Parathyroid adenoma (tissue), 2 donors: Measurements from ENCODE around the gene ZFR2.

ENCODE experiments used
- H2AFZ ChIP-seq: fragments of 300-600 bp; sonication (generic); one replicate; pipeline ENCODE4 v1.7.0; 2017; ENCODE audit warnings: antibody characterized with exemption, mild to moderate bottlenecking
- H3K27ac ChIP-seq: fragments of 300-600 bp; sonication (generic); one replicate; pipeline ENCODE4 v1.7.0; 2017
- H3K27me3 ChIP-seq: fragments of 300-600 bp; sonication (generic); one replicate; pipeline ENCODE4 v1.7.0; 2017; ENCODE audit warnings: low read length; ENCODE audit not compliant: control insufficient read depth, insufficient read depth
- H3K36me3 ChIP-seq: fragments of 300-600 bp; sonication (generic); one replicate; pipeline ENCODE4 v1.7.0; 2017; ENCODE audit warnings: low read length; ENCODE audit not compliant: control insufficient read depth, insufficient read depth
- H3K4me1 ChIP-seq: fragments of 300-600 bp; sonication (generic); one replicate; pipeline ENCODE4 v1.7.0; 2017; ENCODE audit warnings: control low read depth
- H3K4me2 ChIP-seq: fragments of 300-600 bp; sonication (generic); one replicate; pipeline ENCODE4 v1.7.0; 2017; ENCODE audit warnings: low read length
- H3K4me3 ChIP-seq: fragments of 300-600 bp; sonication (generic); one replicate; pipeline ENCODE4 v1.7.0; 2017; ENCODE audit warnings: low read depth, low read length
- H3K79me2 ChIP-seq: fragments of 300-600 bp; sonication (generic); one replicate; pipeline ENCODE4 v1.7.0; 2017; ENCODE audit warnings: control low read depth
- H3K9ac ChIP-seq: fragments of 300-600 bp; sonication (generic); one replicate; pipeline ENCODE4 v1.7.0; 2017; ENCODE audit warnings: mild to moderate bottlenecking
- H3K9me3 ChIP-seq: fragments of 300-600 bp; sonication (generic); one replicate; pipeline ENCODE4 v1.7.0; 2017; ENCODE audit warnings: low read length; ENCODE audit not compliant: control insufficient read depth
- TF ChIP-seq, protein P1 (sequence below): fragments of 300-600 bp; sonication (generic); IDR thresholded peaks from one replicate; pipeline ENCODE4 v1.7.0; 2017; ENCODE audit warnings: antibody characterized with exemption, mild to moderate bottlenecking
- donor health status: primary hyperparathyroidism.

ZFR2 gene

DNA sequence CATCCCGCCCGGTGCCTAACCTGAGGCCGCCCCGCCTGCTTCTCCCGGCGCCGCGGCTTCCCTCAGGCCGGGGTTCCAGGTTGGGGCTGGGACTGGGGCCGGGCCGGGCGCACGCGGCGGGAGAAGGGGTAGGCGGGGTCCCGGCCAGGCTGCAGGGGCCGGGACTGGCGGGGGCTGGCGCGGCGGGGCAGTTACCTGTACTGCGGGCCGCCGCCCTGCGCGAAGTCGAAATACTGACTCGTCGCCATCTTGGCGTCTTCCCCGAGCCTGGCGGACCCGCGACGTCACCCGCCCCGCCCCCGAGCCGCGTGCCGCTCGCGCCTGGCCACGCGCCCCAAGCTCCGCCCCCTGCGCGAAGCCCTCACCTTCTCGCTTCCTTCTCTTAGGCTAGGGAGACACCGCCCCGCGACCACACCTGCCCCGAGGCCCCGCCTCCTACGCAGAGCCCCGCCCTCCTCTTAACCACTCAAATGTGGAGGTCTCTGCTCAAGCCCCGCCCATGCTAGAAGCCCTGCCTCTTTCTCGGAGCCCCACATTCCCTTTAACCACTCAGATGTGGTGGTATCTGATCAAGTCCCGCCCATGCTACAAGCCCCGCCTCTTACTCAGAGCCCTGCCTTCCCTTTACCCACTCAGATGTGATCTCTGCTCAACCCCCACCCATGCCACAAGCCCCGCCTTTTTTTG is at the start of gene ZFR2:
Gene ZFR2, minus strand, starts transcription at position 269 of the 687 bp plus-strand sequence. Its CDS starts 21 bp downstream, at position 248.
- Histone ChIP-seq H3K36me3 (no peaks in the 10 kb centered on the region), H3K79me2 (no peaks in the 10 kb centered on the region), H3K4me3 (peak within 1 kb of the TSS; percentile 49), H3K27me3 (no peaks in the 10 kb centered on the region), H3K9me3 (no peaks in the 10 kb centered on the region), H3K4me2 (peak within 1 kb of the TSS; percentile 62), H3K4me1 (no peaks in the 10 kb centered on the region), H3K9ac (no peak within 1 kb of the TSS), H3K27ac (peak within 1 kb of the TSS; percentile 15), H2AFZ (peak within 1 kb of the TSS; percentile 97)
- TF ChIP-seq, protein P1, sequence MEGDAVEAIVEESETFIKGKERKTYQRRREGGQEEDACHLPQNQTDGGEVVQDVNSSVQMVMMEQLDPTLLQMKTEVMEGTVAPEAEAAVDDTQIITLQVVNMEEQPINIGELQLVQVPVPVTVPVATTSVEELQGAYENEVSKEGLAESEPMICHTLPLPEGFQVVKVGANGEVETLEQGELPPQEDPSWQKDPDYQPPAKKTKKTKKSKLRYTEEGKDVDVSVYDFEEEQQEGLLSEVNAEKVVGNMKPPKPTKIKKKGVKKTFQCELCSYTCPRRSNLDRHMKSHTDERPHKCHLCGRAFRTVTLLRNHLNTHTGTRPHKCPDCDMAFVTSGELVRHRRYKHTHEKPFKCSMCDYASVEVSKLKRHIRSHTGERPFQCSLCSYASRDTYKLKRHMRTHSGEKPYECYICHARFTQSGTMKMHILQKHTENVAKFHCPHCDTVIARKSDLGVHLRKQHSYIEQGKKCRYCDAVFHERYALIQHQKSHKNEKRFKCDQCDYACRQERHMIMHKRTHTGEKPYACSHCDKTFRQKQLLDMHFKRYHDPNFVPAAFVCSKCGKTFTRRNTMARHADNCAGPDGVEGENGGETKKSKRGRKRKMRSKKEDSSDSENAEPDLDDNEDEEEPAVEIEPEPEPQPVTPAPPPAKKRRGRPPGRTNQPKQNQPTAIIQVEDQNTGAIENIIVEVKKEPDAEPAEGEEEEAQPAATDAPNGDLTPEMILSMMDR: no peak

DNA sequence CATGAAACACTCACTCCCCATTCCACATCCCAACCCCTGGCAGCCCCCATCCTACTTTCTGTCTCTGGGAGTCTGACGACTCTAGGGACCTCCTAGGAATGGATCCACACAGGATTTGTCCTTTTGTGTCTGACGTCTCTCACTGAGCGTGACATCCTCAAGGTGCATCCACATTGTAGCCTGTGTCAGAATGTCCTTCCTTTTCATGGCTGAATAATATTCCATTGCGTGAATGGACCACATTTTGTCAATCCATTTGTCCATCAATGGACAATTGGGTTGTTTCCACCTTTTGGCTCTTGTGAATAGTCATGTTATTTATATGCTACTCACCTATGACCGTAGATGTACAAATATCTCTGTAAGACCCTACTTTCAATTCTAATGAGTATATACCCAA is 47.2 kb upstream of the ZFR2 start:
- TF ChIP-seq, protein P1: no peak
- H3K36me3 ChIP-seq: no peaks in the 10 kb centered on the region
- H3K9ac ChIP-seq: no peak overlapping the region
- H3K79me2 ChIP-seq: no peaks in the 10 kb centered on the region
- H3K9me3 ChIP-seq: no peaks in the 10 kb centered on the region
- H3K27me3 ChIP-seq: no peaks in the 10 kb centered on the region
- no peak overlapping the region for H3K27ac ChIP-seq
- H3K4me1 ChIP-seq: no peaks in the 10 kb centered on the region
- no peak overlapping the region for H3K4me3 ChIP-seq
- no peak overlapping the region for H2AFZ ChIP-seq
- H3K4me2 ChIP-seq: no peak overlapping the region

DNA sequence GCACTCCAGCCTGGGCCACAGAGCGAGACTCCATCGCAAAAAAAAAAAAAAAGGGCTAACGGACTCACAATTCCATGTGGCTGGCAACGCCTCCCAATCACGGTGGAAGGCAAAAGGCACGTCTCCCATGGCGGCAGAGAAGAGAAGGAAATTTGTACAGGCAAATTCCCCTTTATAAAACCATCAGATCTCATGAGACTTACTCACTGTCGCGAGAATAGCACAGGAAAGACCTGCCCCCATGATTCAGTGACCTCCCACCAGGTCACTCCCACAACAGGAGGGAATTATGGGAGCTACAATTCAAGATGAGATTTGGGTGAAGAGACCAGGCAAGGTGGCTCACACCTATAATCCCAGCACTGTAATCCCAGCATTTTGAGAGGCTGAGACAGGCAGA is 45.4 kb upstream of the ZFR2 start:
- no peak overlapping the region for H3K9ac ChIP-seq
- H3K9me3 ChIP-seq: no peaks in the 10 kb centered on the region
- H3K36me3 ChIP-seq: no peaks in the 10 kb centered on the region
- TF ChIP-seq, protein P1: no peak
- H3K4me1 ChIP-seq: no peaks in the 10 kb centered on the region
- H3K4me3 ChIP-seq: no peak overlapping the region
- H3K27ac ChIP-seq: no peak overlapping the region
- no peak overlapping the region for H3K4me2 ChIP-seq
- no peak overlapping the region for H2AFZ ChIP-seq
- H3K27me3 ChIP-seq: no peaks in the 10 kb centered on the region
- H3K79me2 ChIP-seq: no peaks in the 10 kb centered on the region

DNA sequence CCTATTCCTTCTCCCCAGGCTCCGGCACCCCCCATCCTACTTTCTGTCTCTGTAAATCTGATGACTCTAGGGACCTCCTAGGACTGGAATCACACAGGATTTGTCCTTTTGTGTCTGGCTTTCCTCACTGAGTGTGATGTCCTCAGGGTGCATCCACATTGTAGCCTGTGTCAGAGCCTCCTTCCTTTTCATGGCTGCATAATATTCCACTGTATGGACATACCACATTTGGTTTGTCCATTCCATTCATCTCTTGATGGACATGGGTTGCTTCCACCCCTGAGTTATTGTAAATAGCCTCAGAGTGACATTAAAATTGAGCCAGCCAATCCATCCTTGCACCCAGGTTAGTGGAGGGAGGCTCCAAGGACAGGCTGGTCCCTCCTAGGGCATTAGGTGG is 41.3 kb upstream of the ZFR2 start:
- Histone ChIP-seq H3K4me3 (no peak overlapping the region), H3K9me3 (no peaks in the 10 kb centered on the region), H3K9ac (no peak overlapping the region), H3K27me3 (no peaks in the 10 kb centered on the region), H3K79me2 (no peaks in the 10 kb centered on the region), H3K4me1 (no peaks in the 10 kb centered on the region), H3K4me2 (no peak overlapping the region), H2AFZ (no peak overlapping the region), H3K36me3 (no peaks in the 10 kb centered on the region), H3K27ac (no peak overlapping the region)
- TF ChIP-seq, protein P1: no peak
